ENCODE measurements around the gene KRT33B. TPM values are rescaled to one million over a fixed set of nuclear protein-coding genes. Genes with fewer than 3 reads are reported as not detected.

The KRT33B gene
- total and polyA plus RNA-seq, 2 experiments from 2014 or later: not detected

DNA sequence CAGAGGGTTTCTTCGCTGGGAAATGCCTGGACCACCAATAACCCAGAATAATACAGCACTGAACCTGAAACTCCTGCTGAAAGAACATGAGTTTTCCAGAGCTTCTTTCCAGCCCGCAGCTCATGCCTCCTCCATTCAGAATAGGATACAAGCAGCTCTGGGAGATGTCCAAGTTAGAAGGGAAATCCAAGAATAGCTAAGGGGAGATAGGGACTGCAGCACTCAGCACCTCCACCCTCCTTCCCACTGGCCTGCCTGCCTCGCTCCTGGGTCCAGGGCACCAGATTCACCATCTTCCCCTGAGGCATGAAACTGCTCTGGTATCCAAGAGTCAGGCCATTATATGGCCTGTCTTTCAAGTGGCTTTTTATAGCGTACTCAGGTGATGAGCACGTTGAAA, 23.7 kb upstream of the KRT33B start:
- Histone ChIP-seq H3K9me3 (ENCODE audit: low read depth) (no peaks in the 10 kb centered on the region), H3K4me3 (no peak overlapping the region), H3K36me3 (no peaks in the 10 kb centered on the region), H3K27me3 (no peaks in the 10 kb centered on the region), H3K27ac (no peak overlapping the region), H3K4me1 (ENCODE audit: low read depth) (peaks cover 3% of the 10 kb centered on the region)
- TF ChIP-seq, protein P1, sequence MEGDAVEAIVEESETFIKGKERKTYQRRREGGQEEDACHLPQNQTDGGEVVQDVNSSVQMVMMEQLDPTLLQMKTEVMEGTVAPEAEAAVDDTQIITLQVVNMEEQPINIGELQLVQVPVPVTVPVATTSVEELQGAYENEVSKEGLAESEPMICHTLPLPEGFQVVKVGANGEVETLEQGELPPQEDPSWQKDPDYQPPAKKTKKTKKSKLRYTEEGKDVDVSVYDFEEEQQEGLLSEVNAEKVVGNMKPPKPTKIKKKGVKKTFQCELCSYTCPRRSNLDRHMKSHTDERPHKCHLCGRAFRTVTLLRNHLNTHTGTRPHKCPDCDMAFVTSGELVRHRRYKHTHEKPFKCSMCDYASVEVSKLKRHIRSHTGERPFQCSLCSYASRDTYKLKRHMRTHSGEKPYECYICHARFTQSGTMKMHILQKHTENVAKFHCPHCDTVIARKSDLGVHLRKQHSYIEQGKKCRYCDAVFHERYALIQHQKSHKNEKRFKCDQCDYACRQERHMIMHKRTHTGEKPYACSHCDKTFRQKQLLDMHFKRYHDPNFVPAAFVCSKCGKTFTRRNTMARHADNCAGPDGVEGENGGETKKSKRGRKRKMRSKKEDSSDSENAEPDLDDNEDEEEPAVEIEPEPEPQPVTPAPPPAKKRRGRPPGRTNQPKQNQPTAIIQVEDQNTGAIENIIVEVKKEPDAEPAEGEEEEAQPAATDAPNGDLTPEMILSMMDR (IDR thresholded peaks at IDR 0.05; ENCODE audit: low read depth, low read length): no peak
- DNase-seq (ENCODE audit: low read depth in 1 of 2, low spot score in 1 of 2): peak; percentile 27 to 65

DNA sequence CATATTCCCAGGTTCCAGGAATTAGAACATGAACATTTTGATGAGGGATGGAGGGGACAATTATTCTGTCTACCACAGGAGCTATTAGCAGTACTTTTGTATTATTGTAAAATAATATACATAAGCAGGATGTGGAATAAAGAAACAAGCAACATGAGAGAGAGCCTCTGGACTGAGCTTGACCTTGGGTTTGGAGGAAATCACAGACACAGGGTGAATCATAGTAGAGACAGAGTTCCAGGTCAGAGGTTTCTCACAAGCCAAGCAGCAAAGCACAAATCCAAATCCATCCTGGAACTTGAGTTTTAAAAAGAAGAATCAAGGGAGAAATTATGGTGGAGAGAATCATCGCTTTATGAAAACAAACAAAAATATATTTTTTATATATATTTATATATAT, 22.7 kb upstream of the KRT33B start:
- TF ChIP-seq, protein P1 (IDR thresholded peaks at IDR 0.05; ENCODE audit: low read depth, low read length): no peak
- peak in 1 of 2 donors; percentile 35 for DNase-seq (ENCODE audit: low read depth in 1 of 2, low spot score in 1 of 2)
- Histone ChIP-seq H3K9me3 (ENCODE audit: low read depth) (no peaks in the 10 kb centered on the region), H3K27me3 (no peaks in the 10 kb centered on the region), H3K36me3 (no peaks in the 10 kb centered on the region), H3K27ac (no peak overlapping the region), H3K4me3 (no peak overlapping the region), H3K4me1 (ENCODE audit: low read depth) (peaks cover 3% of the 10 kb centered on the region)

DNA sequence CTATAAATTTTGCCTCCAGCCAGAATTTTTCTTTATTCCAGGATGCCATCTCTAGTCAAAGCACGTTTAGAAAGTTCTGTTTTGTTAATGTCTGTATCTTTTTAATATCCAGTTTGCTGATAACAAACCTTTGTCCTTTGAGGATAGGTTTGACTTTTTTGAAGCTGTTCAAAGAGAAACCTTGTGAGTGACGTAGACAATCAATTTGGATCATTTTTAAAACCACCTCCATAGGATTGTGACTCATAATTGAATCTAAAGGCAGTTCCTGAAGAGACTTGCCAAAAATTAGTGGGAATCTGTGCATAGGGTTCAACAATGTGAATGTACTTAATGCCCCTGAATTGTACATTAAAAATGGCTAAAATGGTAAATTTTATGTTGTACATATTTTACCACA, 21.9 kb upstream of the KRT33B start:
- no peaks in the 10 kb centered on the region for H3K9me3 ChIP-seq (ENCODE audit: low read depth)
- peaks cover 3% of the 10 kb centered on the region for H3K4me1 ChIP-seq (ENCODE audit: low read depth)
- no peak overlapping the region for H3K27ac ChIP-seq
- no peaks in the 10 kb centered on the region for H3K27me3 ChIP-seq
- H3K36me3 ChIP-seq: no peaks in the 10 kb centered on the region
- no peak for DNase-seq (ENCODE audit: low read depth in 1 of 2, low spot score in 1 of 2)
- no peak overlapping the region for H3K4me3 ChIP-seq
- TF ChIP-seq, protein P1 (IDR thresholded peaks at IDR 0.05; ENCODE audit: low read depth, low read length): no peak

DNA sequence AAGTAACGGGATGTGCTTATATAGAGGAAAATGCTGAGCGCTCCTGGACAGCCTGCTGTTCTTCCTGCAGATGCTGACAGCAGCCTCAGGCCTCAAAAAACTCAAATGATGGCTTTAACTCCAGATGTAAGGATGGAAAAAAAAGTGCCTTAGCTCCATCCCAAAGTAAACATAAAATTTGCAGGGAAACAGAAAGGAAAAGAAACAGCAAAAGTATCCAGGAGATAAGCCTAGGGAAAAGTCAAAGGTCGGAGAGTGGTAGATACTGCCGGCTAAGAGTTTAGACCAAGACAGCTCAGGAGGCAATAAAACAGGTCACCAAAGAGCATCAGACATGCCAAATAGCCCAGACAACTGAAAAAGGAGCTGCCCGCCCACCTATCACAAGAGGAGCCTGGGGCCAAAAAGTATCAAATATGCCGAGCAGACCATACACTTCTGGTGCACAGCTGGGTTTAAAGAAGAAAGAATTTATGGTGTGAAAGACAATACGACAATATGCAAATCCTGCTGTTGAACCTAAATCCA, 20.9 kb upstream of the KRT33B start:
- TF ChIP-seq, protein P1 (IDR thresholded peaks at IDR 0.05; ENCODE audit: low read depth, low read length): no peak

DNA sequence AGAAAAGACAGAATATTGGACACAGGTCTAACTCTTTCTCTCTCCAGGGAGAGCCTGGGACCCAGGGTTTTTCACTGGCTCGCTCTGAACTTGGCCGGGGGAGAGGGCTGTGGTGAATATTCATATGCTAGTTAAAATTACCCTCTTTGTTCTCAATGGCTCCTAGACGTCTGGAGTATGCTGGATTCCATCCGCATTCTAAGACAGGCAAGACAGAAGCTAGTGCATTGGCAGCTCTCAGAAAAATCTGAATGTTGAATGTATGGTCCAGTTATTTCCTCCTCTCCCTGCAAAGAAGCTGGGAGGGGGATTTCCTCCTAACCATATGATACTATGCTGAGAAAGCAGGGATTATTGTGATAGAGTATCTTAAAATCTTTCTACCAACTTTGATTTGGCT, 18.1 kb upstream of the KRT33B start:
- Histone ChIP-seq H3K4me3 (no peak overlapping the region), H3K27ac (no peak overlapping the region), H3K36me3 (no peaks in the 10 kb centered on the region), H3K27me3 (no peaks in the 10 kb centered on the region), H3K9me3 (ENCODE audit: low read depth) (no peaks in the 10 kb centered on the region), H3K4me1 (ENCODE audit: low read depth) (no peaks in the 10 kb centered on the region)
- TF ChIP-seq, protein P1 (IDR thresholded peaks at IDR 0.05; ENCODE audit: low read depth, low read length): no peak
- DNase-seq (ENCODE audit: low read depth in 1 of 2, low spot score in 1 of 2): no peak

More for the DNA sequence above, 20.9 kb upstream of the KRT33B start:
- H3K36me3 ChIP-seq: no peaks in the 10 kb centered on the region
- H3K4me3 ChIP-seq: no peak overlapping the region
- DNase-seq (ENCODE audit: low read depth in 1 of 2, low spot score in 1 of 2): no peak
- peaks cover 3% of the 10 kb centered on the region for H3K4me1 ChIP-seq (ENCODE audit: low read depth)
- no peaks in the 10 kb centered on the region for H3K9me3 ChIP-seq (ENCODE audit: low read depth)
- no peaks in the 10 kb centered on the region for H3K27me3 ChIP-seq
- no peak overlapping the region for H3K27ac ChIP-seq

All from cardiac muscle cell (in vitro differentiated cells and primary cell).